Duodenal mucosa (tissue), 2 donors: ENCODE data around the gene SLC19A3.

Source experiments
- H3K27ac ChIP-seq: one replicate; pipeline ENCODE4 v1.7.0; 2013; ENCODE audit warnings: low read depth, low read length
- H3K27me3 ChIP-seq, 2 donors: one replicate each; pipeline ENCODE4 v1.7.0; 2013; ENCODE audit warnings: low read length in 2 of 2, control low read depth in 1 of 2; ENCODE audit not compliant: insufficient read depth in 2 of 2, control insufficient read depth in 1 of 2
- H3K36me3 ChIP-seq, 2 donors: one replicate each; pipeline ENCODE4 v1.7.0; 2013; ENCODE audit warnings: low read length in 2 of 2, control low read depth in 1 of 2; ENCODE audit not compliant: insufficient read depth in 2 of 2, control insufficient read depth in 1 of 2
- H3K4me1 ChIP-seq, 2 donors: one replicate each; pipeline ENCODE4 v1.7.0; 2013; ENCODE audit warnings: low read length in 2 of 2, control low read depth in 1 of 2; ENCODE audit not compliant: insufficient read depth in 2 of 2, control insufficient read depth in 1 of 2
- H3K4me3 ChIP-seq, 2 donors: one replicate each; pipeline ENCODE4 v1.7.0; 2013; ENCODE audit warnings: low read length in 2 of 2, low read depth in 1 of 2
- H3K9ac ChIP-seq, 2 donors: one replicate each; pipeline ENCODE4 v1.7.0; 2013; ENCODE audit warnings: low read length in 2 of 2, low read depth in 1 of 2
- H3K9me3 ChIP-seq, 2 donors: one replicate each; pipeline ENCODE4 v1.7.0; 2013; ENCODE audit warnings: low read length in 2 of 2, control low read depth in 1 of 2; ENCODE audit not compliant: control insufficient read depth in 1 of 2

SLC19A3 gene

DNA sequence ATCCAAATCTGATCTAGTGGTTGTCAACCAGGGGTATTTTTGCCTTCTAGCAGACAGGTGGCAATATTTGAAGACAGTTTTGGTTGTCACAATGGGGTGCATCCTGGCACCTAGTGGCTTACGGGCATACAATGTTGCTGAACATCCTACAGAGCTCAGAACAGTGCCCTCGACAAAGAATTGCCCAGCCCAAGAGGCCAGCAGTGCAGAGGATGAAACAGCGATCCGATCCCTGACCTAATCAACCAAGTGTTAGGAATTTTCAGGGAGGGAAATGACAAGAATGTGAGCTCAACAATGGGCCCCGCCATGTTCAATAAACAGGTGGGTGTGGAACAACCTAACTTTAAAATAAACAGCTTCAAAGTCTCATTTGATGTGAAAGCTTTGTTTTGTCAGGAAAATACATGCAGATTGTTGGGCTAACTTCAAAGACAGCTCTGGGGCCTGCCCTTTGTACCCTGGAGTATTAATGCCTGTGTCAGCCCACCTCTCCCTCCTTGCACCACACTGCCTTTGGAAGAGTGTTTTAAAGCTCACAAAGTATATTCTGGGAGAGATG is 73.8 kb downstream of the SLC19A3 start:
- no peaks in the 10 kb centered on the region for H3K4me1 ChIP-seq

GRCh38 chr2:227642656-227643055 is 75.2 kb downstream of the SLC19A3 start:
- no peaks in the 10 kb centered on the region for H3K36me3 ChIP-seq
- no peak overlapping the region for H3K4me3 ChIP-seq
- H3K27me3 ChIP-seq: no peaks in the 10 kb centered on the region
- H3K9me3 ChIP-seq: no peaks in the 10 kb centered on the region
- no peak overlapping the region for H3K9ac ChIP-seq
- H3K27ac ChIP-seq: no peak overlapping the region
- H3K4me1 ChIP-seq: no peaks in the 10 kb centered on the region

More for the DNA sequence above, 73.8 kb downstream of the SLC19A3 start:
- no peaks in the 10 kb centered on the region for H3K27me3 ChIP-seq
- H3K4me3 ChIP-seq: no peak overlapping the region
- H3K36me3 ChIP-seq: no peaks in the 10 kb centered on the region
- no peaks in the 10 kb centered on the region for H3K9me3 ChIP-seq
- no peak overlapping the region for H3K27ac ChIP-seq
- no peak overlapping the region for H3K9ac ChIP-seq

DNA sequence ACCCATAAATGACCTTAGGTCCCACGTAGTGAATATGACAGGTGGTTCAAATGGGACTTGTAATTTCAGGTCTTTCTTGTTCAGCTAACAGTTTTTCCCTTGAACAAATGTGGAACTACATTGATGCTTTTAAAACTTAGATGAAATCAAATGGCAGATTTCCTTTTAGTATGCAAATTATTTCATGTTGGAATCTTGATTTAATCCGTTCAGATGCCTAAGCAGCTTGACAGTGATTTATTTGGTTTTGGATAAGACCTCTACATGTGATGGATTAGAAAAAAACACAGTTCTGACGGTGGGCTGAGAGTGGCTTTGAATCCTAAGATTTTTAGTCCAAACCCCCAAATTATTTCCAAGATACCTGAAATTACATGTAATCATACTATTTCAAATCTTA is 83.6 kb downstream of the SLC19A3 start:
- H3K9me3 ChIP-seq: no peaks in the 10 kb centered on the region
- H3K27me3 ChIP-seq: peaks cover 0 to 5% of the 10 kb centered on the region in 2 donors
- no peak overlapping the region for H3K9ac ChIP-seq
- H3K27ac ChIP-seq: no peak overlapping the region
- H3K4me1 ChIP-seq: no peaks in the 10 kb centered on the region
- no peak overlapping the region for H3K4me3 ChIP-seq
- no peaks in the 10 kb centered on the region for H3K36me3 ChIP-seq
